ENCODE results near the gene CDK13.

CDK13 gene

DNA sequence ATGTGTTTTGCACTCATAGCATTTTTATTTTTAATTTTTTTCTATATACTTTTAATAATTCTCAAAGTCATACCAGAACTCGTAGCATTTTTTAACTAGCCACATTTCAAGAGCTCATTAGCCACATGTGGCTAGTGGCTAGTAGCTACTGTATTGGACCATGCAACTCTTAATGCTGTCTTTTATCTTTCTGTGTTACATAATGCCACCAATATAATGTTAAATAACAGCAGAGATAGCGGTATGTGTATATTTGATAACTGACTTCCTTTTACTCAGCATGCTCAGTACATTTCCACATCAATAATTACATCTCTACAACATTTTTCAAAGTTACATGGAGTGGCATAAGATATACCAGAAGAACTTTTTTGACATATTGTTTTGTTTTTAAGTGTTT, 91.4 kb downstream of the CDK13 start:
- TF ChIP-seq, protein P1, sequence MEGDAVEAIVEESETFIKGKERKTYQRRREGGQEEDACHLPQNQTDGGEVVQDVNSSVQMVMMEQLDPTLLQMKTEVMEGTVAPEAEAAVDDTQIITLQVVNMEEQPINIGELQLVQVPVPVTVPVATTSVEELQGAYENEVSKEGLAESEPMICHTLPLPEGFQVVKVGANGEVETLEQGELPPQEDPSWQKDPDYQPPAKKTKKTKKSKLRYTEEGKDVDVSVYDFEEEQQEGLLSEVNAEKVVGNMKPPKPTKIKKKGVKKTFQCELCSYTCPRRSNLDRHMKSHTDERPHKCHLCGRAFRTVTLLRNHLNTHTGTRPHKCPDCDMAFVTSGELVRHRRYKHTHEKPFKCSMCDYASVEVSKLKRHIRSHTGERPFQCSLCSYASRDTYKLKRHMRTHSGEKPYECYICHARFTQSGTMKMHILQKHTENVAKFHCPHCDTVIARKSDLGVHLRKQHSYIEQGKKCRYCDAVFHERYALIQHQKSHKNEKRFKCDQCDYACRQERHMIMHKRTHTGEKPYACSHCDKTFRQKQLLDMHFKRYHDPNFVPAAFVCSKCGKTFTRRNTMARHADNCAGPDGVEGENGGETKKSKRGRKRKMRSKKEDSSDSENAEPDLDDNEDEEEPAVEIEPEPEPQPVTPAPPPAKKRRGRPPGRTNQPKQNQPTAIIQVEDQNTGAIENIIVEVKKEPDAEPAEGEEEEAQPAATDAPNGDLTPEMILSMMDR (IDR thresholded peaks at IDR 0.05; ENCODE audit: low read depth, low read length), result no peak
- no peak overlapping the region for H3K4me3 ChIP-seq (ENCODE audit: low read depth, low read length)

- TF ChIP-seq, protein P1 (IDR thresholded peaks at IDR 0.05; ENCODE audit: low read depth, low read length), result no peak
- H3K4me3 ChIP-seq (ENCODE audit: low read depth, low read length), result no peak overlapping the region
Observed at GRCh38 chr7:40043164-40043563, 93.1 kb downstream of the CDK13 start.

- TF ChIP-seq, protein P1 (IDR thresholded peaks at IDR 0.05; ENCODE audit: low read depth, low read length), result no peak
- H3K4me3 ChIP-seq (ENCODE audit: low read depth, low read length), result no peak overlapping the region
Observed at GRCh38 chr7:40047661-40048060, 97.6 kb downstream of the CDK13 start.

- H3K4me3 ChIP-seq (ENCODE audit: low read depth, low read length), result no peak overlapping the region
Observed at GRCh38 chr7:40057292-40057691, 107.2 kb downstream of the CDK13 start.

DNA sequence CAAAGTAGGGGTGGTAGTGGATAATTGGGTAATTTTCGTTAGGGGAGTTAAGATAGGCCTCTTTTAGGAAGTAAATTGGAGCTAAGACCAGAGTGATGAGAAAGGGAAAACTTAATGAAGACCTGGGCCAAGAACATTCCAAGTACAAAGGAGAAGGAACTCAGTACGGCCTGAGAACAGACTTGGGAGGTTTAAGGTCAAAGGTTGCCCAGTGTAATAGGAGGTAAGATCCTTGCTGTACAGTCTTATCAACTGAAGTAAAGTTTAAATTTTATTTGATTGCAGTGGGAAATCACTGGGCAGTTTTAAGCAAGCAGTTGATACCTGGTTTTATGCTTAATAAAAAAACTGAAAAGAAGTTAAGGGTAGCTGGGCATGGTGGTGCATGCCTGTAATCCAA, 108.0 kb downstream of the CDK13 start:
- no peak overlapping the region for H3K4me3 ChIP-seq (ENCODE audit: low read depth, low read length)
- TF ChIP-seq, protein P1 (IDR thresholded peaks at IDR 0.05; ENCODE audit: low read depth, low read length), result no peak

More at GRCh38 chr7:40057292-40057691, 107.2 kb downstream of the CDK13 start:
- TF ChIP-seq, protein P1 (IDR thresholded peaks at IDR 0.05; ENCODE audit: low read depth, low read length), result no peak

DNA sequence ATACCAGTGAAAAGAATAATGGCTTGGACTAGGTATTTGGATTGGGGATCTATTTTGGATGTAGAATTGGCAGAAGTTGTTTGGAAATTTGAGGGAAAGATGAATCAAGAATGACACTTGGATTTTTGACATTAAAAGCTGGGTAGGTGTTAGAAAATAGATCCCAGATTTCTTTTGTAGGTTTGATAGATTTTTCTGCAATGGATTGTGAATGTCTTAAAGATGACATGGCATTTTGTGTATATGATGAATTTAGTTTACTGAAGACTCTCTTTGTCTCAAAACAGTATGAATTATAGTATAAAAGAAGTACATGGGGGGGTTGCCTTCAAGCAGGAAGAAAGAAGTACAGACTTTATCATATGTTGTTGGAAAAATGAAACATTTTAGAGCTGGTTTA, 108.6 kb downstream of the CDK13 start:
- H3K4me3 ChIP-seq (ENCODE audit: low read depth, low read length), result no peak overlapping the region
- TF ChIP-seq, protein P1 (IDR thresholded peaks at IDR 0.05; ENCODE audit: low read depth, low read length), result no peak

GRCh38 chr7:40059057-40059456, 109.0 kb downstream of the CDK13 start:
- no peak overlapping the region for H3K4me3 ChIP-seq (ENCODE audit: low read depth, low read length)
- TF ChIP-seq, protein P1 (IDR thresholded peaks at IDR 0.05; ENCODE audit: low read depth, low read length), result no peak
